NCI-H526 treated with DMSO at 0.1 percent for 48 hours (cell line): ENCODE results near the gene TM9SF1.
A peak's percentile ranks its signal among the peaks of the same experiment; 100 is the strongest.

ENCODE experiments used
- DNase-seq: peaks from one replicate; lab custom pipeline; 2025; lab: John Stamatoyannopoulos, UW

The TM9SF1 gene

DNA sequence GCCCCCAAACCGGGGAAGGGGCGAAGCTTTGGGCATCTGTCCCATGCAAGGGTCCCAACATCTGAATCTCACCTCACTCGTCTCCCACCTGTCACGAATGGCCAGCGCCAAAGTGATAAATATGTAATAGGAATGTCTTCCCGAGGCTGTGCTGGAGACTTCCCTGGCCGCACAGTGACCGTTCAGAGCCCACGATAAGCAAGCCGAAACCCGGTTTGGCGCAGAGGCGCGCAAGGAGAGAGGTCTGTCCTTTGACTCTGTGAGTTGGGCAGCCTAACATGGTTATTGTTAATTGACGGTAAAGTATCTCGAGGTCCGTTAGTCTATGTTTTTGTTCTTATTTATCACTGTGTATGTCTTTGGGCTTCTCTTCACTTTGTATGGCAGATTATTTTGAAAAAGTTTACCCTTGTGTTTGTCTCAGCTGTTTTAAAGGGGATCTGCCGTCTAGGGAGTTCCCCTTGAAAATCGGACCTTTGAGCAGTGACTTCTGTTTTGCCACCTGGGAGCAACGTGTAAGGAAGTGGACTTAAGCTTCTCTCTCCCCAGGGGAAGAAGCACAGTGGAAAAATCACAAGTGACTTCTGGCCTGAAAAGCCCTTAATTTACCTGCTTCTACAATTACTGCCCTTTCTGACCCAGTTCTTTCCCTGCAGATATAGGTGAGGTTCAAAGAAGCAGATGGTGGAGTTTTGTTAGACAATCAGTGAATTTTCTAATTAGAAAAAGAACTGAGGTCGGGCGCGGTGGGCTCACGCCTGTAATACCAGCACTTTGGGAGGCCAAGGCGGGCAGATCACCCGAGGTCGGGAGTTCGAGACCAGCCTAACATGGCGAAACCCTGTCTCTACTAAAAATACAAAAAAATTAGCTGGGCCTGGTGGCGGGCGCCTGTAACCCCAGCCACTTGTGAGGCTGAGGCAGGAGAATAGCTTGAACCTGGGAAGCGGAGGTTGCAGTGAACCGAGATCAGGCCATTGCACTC, 1.1 kb upstream of the TM9SF1 start:
- no peak for DNase-seq

DNA sequence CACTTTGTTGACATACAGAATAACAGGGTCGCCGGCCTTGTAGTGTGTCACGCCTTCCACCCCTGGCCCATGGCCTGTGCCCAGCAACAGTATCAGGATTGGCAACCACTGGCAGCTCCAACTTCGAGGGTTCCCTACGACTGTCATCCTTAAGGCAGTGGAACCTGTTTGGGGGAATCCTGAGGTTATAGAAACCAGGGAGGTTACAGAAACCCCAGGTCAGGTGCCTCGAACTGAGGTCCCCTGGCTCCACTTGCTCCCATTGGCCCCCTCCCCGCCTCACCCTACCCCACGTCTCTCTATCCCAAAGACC, 412 bp downstream of the TM9SF1 start:
- no peak for DNase-seq

DNA sequence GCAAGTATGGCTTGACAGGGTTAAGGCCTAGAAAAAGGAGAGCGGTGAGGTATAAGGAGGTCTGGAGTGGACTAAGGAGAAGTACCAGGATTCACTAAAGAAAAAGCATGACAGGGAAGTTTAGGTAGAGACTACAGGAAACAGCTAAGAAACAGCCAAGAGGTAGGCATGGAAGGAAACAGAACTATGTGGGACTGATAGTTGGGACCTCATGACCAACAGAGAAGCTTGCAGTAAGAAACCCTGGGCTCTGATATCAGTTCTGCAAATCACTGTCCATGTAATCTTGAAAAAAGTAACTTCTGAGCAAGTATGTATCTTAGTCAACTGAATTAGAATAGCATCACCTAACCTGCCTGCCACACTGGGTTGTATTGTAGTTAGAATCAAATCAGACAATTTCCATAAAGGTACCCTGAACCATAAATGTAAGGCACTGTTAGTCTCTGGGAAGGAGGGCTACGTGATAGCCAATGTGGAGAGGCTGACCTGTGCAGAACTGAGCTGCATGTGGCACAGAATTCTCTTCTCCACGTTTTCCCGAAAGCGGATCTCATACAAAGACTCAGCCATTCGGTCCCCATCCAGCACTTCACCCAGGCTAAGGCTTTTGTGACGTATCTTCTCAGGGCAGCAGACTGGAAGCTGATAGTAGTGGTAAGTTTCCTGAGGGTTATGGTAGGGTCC, 912 bp downstream of the TM9SF1 start:
- no peak for DNase-seq

DNA sequence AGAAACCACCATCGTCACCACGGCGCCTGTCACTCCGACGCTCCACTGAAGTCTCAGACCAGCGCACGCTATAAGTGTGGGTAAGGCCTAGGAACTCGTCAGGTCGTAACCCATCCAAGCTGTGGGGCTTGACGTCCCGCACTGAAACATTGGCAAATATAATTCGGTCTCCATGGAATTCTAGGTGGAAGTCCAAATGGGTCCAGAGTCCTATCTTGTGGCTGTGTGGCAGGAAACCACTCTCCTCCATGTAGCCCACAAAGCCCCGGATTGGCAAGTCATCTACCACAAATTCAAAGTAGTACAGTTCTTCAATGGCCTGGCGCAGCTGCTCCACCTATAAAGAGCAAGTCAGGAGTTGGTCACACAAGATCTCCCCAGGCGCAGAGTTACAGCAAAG, 2.3 kb downstream of the TM9SF1 start:
- no peak for DNase-seq

DNA sequence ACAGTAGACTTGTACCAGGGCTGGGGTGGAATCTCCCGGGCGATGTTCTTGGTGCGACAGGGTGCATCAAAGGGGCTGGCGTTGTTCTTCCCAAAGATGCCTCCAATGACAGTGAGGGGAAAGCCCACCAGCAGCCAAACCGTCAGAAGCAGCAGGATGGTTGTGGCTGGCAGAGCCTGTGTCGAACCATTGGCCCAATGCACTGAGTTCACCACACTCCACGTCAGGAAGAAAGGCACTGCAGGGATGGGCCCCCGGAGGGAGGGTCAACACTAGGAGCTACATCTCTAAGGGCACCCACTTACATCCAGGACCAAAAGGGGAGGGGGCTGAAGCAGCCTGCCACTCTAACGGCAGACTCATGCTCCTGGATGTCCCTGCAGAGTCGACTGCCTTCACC, 4.8 kb downstream of the TM9SF1 start:
- DNase-seq: no peak

DNA sequence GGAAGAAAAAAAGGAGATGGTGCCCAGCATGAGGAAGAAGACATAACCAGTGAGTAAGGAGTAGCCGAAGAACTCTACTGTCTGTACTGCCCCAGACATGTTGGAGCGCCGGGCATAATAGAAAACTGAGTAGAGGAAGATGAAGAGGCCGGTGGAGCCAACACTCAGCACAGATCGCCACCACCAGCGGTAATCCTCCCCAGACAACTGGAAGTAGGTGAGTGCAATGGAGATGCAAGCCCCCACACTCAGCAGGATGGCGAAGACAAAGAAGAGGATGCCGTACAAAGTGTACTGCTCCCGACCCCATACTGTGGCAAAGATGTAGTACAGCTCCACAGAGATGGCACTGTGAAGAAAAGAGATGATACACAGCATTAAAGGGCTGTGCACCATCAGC, 5.8 kb downstream of the TM9SF1 start:
- DNase-seq: no peak

DNA sequence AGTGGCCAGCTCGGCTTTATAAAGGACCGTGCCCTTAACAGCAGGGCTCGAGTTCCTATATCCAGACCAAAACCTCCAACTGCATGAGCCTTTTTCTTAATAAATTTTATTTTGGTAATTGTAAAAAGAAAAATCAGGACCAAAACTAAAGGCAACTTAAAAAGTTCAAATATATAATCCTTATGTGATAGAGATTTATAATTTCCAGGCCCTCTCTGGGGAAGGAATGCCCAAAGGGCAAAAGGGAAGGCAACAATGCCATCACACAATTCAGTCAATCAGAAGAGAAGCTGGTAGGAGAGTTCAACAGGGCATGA, 6.2 kb downstream of the TM9SF1 start:
- no peak for DNase-seq

DNA sequence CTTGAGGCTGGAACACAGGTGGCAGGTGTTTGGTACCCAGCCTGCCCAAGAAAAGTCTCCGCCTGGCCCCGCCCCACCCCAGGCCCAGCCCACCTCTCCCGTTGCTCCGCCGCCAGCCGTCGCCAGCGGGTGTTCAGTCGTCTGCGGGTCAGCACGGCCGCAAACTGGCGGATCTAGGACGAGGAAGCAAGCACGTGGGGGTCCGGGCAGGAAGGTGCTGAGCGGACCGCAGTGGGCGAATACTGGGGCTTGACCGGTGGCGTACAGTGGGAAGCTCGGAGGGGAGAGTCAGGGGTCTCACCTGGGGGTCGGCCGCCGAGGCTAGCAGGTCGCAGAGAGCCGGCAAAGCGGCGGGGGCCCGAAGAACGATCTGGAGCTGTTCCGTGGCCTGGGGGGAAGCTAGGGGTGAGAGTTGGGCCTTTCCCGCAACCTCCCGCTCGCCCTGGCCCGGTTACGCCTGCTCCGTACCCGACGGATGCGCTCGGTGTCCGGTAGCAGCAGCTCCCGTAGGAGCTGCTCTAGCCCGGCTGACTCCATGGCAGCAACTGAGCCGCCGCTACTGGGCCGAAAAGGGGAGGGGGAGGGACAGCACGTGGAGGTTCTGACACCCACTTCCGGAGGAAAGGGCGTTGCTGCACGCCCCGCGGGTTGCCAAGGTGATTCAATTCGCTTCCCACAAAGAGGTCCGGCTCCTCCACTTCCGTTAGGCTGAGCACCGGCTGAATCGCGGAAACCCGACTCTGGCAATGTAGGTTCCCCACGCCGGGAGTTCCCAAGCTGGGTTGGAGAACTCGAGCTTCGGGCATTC, 6.8 kb downstream of the TM9SF1 start, which contains the start of gene IPO4:
Gene IPO4 (minus strand): TSS at position 566 of the 808 bp plus-strand sequence. CDS start 29 bp downstream, at position 537.
- DNase-seq: peak; percentile 95

DNA sequence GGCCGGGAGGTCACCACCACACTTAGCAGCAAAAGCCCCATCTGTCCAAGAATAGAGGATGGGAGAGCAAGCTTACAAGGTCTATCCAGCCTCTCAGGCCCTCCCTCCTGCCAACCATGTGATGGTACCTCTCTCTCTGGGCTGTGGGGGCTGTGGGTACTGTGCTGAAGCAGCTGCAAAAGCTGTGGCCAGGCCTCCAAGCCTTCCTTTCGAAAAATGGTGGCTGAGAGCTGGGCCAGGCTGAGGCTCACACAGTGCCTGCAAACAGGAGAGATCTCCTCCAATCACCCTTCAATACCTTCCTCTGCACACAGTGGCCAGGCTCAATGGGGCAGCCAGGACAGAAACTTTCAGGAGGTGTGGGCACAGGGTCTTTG, 7.7 kb downstream of the TM9SF1 start:
- DNase-seq: no peak

DNA sequence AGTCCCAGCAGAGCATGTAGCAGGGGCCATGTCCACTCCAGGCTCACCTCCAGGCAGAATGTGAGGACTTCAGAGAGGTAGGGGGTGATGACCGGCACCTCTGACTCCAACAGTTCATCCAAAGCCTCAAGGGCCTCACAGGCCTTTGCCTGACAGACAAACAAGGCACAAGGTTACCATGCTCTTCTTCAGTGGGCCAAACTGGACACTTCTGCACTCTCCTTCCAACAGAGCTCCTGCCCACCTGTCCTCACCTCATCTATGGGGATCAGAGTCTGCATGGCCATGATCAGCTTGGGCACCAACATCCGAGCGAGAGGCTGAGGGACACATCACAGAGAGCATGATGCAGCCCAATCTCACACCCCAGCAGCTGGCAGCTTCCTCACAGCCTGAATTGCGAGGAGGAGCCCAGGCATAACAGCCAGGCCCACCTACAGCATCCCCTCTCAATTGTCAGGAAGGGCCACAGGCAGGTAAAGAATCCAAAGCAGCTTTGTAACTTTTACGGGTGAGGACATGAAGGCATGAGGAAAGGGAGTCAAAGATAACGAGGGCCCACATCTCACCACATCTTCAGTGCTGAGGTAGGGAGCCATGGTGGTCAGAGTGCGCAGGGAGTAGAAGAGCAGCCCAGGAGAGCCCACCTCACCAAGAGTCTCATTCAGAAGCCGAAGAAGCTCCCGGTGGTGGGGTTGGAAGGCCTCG, 8.3 kb downstream of the TM9SF1 start:
- DNase-seq: no peak

DNA sequence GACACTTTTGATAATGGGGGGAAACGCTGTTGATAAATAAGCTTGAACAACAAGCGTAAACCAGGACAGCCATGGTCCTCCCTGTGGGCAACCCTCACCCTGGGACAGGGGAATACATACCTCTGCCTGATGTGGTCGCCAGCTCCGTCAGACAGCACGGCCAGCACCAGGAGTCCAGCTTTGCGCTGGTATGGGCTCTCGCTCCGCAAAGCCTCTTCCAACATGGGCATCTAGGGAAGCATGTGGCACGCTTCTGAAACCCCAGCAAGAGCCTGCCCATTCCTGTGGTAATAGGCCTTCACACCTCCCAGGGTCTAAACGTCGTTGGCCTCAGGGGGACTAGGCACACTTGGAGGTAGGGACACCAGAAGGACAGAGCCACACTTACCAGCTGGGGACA, 9.5 kb downstream of the TM9SF1 start:
- DNase-seq: no peak

DNA sequence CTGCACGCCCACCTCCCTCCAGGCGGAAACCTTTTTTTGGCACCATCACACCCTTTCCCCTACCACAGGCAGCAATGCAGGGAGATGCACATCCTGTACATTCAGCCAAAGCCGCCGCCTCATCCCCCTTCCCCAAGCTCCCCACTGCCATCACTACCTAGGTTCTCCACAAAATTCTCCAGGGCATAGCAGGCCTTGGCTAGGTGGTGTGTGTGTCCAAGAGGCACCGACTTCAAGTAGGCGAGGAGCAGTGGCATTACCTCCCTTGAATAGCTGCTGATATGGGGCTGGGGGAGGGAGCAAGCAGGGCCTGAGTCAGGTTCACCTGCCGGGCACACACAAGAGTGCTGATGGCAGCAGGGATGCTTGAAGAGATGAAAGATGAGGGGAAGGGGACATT, 10.2 kb downstream of the TM9SF1 start:
- DNase-seq: no peak

DNA sequence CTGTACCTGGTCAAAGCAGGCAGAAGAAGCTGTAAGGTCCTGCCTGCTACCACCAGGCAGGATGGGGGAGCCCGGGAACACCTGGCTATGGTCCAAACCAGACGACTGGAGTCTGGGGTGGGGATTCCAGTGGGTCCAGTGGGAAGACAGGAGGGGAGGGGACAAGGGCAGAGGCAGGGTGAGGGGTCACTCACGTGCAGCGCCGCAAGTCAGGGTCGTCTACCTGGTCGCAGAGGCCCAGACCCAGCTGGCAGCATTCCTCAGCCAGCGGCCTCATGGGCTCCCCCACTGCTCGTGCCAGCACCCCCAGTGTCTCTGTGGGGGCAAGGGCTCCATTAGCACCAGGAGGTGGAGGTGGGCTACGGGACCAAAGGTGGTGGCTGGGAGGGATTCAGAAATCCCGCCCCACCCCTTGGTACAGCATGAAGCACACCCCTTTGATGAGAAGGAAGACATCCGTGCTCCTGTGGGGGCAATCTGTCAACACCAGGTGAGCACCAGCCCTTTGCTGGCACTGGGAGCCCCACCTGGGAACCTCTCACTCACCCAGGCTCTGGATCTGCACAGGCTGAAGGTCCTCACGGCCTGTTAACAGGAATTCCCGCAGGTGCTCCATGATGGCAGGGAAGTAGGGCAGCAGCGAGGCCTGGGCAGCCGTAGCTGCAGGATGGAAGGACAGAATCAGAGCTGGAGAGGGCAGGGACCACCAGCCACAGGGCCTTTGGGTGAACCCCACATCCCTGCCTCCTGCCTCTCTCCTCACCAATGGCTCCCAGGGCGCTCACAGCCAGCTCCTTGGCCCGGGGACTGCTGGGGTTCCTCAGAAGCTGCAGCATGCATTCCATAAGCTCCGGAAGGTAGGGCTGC, 10.9 kb downstream of the TM9SF1 start:
- no peak for DNase-seq

DNA sequence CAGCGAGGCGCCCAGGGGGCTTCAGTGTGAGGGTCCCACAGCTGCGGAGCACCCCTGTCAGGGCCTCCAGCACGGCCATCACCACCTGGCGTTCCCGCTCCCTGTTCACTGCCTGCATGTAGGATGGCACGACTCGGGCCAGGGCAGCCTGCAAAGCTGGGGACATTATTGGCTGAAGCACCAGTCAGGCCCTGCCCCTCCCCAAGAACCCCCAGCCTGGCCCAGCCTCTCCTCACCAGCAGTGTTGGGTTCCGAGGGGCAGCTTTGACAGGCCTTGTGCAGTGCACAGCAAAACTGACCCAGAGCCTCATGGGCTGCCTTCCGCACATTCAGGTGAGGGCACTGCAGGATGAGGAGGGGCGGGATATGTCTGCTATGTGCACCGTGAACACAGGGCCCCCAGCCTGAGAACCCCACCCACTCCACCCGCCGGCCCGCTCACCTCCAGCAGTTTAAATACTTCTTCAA, 12.2 kb downstream of the TM9SF1 start:
- no peak for DNase-seq

DNA sequence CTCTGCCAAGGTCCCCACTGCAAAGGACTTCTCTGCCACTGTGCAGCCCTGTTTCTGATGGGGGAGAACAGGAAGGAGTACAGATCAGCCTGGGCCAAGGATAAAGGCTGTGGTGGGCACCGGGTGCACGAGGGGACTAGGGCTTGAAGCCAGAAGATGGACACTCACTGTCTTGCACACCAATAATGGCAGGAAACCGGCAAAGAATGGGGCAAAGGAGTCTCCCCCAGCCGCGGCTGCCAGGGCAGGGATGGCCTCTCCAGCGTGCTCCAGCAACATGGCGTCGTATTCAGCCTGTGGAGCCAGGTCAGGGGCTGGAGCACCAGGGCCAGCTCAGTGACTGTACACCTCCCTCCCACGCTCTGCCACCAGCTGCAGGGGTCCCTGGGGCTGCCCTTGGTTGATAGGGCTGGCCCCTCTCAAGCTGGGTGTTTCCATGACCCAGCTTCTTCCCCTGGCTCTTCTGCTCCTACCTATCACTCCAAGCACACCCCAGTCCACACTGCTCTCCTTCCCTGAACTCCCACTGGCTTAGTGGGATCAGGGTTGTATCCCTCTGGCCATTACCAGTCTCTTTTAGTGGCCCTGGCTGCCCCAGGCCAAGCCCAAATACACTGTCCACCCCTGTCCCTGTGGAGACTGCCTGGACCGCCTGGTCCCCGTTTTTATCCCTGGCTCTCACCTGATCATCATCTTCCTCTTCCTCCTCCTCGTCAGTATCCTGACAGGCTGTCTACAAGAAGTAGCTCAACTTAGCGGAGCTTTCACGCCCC, 12.9 kb downstream of the TM9SF1 start:
- no peak for DNase-seq

DNA sequence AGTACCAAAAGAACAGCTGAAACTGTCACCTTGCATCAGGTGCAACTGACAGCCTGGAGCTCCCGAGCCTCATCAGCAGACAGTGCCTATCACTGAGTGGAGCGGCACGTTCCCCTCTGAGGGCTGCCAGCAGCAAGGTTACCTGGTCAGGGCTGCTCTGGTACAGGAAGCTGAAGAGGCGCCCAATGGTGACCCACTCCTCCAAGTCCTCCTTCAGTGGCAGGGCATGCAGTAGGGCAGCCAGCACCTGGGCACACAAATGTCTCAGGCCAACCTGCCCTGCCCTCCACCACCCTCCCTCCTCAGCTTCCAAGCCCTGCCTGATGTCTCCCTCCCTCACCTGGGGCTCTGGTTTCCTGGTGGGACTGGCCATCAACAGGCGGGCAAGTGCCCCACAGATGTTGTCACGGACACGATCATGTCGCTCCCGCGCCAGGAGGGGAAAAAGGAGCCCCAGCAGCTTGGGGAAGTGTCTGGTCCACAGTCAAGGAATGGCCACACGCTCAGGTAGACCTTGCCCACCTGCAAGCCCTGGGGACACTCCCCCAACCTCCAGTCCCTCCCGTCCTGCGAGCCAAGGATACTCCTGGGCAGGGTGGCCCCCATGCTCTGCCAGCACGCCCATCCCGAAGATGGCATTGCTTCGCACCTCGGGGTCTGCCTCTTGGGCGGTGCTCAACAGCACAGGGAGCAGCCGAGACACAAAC, 13.7 kb downstream of the TM9SF1 start:
- DNase-seq: no peak

DNA sequence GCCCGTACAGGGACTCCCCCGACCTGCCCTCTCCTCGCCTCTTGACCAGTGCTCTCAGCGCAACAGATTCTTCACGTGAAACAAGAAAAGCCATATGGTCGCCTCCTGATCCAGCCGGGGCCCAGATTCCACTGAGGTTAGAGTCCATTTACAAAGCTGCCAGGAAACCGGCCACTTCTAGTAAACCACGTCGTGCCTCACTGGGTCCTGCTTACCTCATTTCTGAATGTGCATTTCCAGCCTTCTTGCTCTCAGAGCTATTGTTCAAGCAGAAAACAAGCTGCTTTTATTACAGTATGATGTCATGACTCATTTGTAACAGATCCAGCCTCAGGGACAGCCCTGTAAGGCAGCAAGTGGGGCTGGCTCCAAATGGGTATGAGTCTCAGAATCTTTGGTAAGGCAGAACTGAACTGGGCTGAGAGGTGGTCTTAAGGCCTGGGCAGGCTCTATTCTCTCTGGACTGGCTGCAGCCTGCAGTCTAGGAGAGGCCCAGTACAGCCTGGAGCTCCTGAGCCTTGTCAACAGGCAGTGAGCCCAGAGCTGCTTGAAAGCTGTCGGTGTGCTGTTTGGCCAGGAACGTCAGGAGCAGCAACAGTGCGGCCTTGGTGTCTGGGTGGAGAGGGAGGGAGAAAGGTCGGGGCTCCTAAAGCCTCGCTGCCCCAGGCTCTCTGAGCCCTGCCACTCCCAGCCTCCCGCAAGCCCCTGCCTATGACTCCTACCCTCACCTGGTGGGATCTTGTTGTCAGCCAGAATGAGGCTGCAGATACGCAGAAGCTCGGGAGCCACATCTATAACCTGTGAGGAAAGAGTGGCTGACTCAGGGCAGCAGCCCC, 15.1 kb downstream of the TM9SF1 start:
- DNase-seq: no peak

DNA sequence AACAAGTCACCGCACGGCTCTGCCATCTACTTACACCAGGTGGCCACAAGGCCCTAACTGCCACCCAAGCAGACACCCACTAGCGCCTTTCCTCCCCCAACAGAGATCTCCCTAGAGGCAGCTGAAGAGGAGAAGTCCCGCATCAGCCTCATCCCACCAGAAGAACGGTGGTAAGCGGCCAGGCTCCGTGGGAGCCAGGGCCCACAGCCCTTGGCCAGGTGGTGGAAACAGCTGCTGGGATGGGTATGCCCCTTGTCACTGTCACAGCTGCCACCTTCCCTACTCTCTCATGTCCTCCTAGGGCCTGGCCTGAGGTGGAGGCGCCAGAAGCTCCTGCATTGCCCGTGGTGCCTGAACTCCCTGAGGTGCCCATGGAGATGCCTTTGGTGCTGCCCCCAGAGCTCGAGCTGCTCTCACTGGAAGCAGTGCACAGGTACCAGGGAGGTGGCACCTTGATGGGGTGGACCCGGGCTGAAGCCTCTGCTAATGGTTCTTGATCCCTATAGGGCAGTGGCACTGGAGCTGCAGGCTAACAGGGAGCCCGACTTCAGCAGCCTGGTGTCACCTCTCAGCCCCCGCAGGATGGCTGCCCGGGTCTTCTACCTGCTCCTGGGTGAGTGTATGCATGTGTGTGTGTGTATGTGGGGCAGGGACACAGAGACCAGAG, 15.8 kb downstream of the TM9SF1 start:
- DNase-seq: no peak
